LNCAP (cell line): ENCODE data around the gene MRPL10.

ENCODE experiments used
- TF ChIP-seq, protein P1 (sequence below): fragments of 450-650 bp; IDR thresholded peaks from 2 replicates; pipeline ENCODE4 v1.5.1; 2017; ENCODE audit warnings: mild to moderate bottlenecking

MRPL10 gene

GRCh38 chr17:47873200-47874090 is 42.1 kb upstream of the MRPL10 start:
- TF ChIP-seq, protein P1, sequence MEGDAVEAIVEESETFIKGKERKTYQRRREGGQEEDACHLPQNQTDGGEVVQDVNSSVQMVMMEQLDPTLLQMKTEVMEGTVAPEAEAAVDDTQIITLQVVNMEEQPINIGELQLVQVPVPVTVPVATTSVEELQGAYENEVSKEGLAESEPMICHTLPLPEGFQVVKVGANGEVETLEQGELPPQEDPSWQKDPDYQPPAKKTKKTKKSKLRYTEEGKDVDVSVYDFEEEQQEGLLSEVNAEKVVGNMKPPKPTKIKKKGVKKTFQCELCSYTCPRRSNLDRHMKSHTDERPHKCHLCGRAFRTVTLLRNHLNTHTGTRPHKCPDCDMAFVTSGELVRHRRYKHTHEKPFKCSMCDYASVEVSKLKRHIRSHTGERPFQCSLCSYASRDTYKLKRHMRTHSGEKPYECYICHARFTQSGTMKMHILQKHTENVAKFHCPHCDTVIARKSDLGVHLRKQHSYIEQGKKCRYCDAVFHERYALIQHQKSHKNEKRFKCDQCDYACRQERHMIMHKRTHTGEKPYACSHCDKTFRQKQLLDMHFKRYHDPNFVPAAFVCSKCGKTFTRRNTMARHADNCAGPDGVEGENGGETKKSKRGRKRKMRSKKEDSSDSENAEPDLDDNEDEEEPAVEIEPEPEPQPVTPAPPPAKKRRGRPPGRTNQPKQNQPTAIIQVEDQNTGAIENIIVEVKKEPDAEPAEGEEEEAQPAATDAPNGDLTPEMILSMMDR = no peak

DNA sequence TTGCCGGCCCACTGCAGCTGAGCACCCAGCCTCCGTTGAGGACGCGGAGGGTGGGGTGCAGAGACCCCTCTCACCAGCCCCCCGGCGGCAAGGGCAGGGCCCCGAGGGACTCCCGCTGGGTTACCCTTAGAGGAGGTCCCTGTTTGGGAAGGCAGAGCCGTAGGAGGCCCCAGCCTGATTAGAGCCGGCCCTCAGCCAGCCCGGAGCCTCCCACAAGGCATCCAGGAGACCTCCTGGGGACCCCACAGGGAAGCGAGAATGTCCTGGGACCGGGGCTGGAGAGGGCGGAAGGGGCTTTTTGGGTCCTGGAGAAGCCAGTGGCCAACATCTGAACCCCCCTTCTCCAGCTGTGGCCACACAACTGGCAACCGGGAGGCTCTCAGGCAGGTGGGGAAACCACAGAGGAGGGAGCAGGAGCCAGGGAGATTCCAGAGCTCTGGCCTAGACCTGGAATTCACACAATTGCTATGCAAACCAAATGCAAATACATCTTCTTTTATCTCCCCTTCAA is 41.4 kb upstream of the MRPL10 start:
- TF ChIP-seq, protein P1 = no peak

GRCh38 chr17:47872019-47872650 is 40.8 kb upstream of the MRPL10 start:
- TF ChIP-seq, protein P1 = no peak

DNA sequence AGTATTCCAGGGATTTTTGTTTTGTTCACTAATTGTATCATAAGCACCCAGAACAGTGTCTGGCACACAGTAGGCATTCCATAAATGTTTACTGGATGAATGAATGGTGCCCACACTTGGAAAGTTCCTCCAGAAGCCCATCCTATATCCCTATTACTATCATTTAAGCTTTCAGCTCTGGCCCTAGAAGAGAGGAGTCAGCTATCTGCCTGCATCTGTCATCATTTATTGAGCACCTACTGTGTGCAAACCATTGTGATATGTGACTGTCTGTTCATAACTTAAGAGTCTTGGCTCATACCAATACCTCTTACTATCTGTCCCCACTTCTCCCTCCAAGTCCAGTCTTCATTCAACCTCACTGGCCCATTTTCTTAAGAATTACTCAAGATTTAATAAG is 39.7 kb upstream of the MRPL10 start:
- TF ChIP-seq, protein P1 = no peak

DNA sequence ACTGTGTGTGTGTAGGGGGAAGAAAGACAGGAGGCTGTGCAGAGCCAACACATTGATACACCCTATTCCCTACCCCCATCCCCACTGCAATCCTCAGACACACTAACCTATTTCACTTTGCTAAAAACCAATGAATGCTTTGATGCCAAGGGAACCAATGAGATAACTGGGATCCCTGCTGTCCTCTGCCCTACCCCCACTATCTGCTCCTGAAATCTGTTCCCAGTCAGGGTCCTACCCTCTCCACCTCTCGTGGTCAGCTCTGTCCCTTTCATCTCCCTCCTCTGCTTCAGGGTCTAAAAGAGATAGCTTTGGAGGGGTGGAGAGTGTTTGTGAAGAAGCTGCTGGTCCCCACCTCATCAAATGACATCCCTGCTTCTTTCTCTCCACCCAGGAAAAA is 38.7 kb upstream of the MRPL10 start:
- TF ChIP-seq, protein P1 = no peak

DNA sequence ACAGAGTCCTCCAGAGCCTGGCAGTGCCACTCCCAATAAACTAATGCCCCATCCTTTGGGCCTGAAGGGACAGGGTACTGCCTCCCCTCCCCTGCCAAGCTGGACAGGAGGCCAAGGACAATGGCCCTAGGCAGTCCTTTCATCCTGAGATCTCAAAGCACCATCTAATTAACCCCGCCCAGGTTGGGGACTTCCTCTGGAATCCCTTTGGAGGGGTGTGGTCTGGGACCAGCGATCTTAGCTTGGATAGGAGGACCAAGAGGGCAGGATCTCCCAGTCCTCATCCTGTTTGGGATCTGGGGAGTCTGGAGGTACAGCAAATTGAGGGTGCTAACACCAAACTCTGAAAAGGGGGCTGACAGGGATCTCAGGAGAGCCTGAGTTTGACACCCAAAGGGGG is 37.8 kb upstream of the MRPL10 start:
- TF ChIP-seq, protein P1 = no peak

GRCh38 chr17:47867813-47868533 is 36.6 kb upstream of the MRPL10 start:
- TF ChIP-seq, protein P1 = no peak
